K562 (cell line): ENCODE measurements around the gene GINS1. TPM values are rescaled to one million over a fixed set of nuclear protein-coding genes. Genes with fewer than 3 reads are reported as not detected.

Source experiments
- CBX3 ChIP-seq, 2 experiments: IDR thresholded peaks; 1 replicate in 1 of 2; 2 replicates in 1 of 2; pipeline ENCODE4 v1.6.1; 2012; ENCODE audit warnings: inconsistent platforms in 2 of 2, low read length in 2 of 2, borderline replicate concordance in 1 of 2, control low read depth in 1 of 2
- CBX8 ChIP-seq: fragments of 200-600 bp; sonication (generic); IDR thresholded peaks from 2 replicates; pipeline ENCODE4 v1.6.1; 2012; ENCODE audit warnings: borderline replicate concordance, mixed run types, low read depth, mild to moderate bottlenecking, moderate library complexity, mixed read lengths, low read length, control low read depth, inconsistent platforms; ENCODE audit not compliant: poor library complexity, severe bottlenecking; ENCODE audit errors: extremely low read depth
- CREBBP ChIP-seq: IDR thresholded peaks from one replicate; pipeline ENCODE4 v1.6.1; 2012; ENCODE audit warnings: low read depth, mild to moderate bottlenecking, control low read depth, inconsistent platforms, low read length
- DEAF1 ChIP-seq: fragments of 450-650 bp; formaldehyde crosslinking; IDR thresholded peaks from 2 replicates; pipeline ENCODE4 v1.4.0; 2020; ENCODE audit warnings: mild to moderate bottlenecking, moderate library complexity
- E2F6 ChIP-seq, 2 experiments: IDR thresholded peaks; 2 replicates each; pipeline ENCODE4 v1.6.1; 2011; ENCODE audit warnings: borderline replicate concordance in 1 of 2, control low read depth in 1 of 2, low read depth in 1 of 2, low read length in 1 of 2, mild to moderate bottlenecking in 1 of 2, mixed read lengths in 1 of 2, moderate library complexity in 1 of 2; ENCODE audit not compliant: insufficient read depth in 1 of 2, insufficient read length in 1 of 2, poor library complexity in 1 of 2, severe bottlenecking in 1 of 2; ENCODE audit errors: extremely low read depth in 1 of 2
- HDAC1 ChIP-seq, 2 experiments: fragments of 450-650 bp; IDR thresholded peaks; 2 replicates each; pipeline ENCODE4 v1.6.1; 2016 to 2017; ENCODE audit warnings: inconsistent platforms in 1 of 2, mild to moderate bottlenecking in 1 of 2, moderate library complexity in 1 of 2
- IRF1 ChIP-seq: sonication (generic); formaldehyde crosslinking; IDR thresholded peaks from 2 replicates; pipeline ENCODE4 v1.8.0; 2022; ENCODE audit warnings: missing genetic modification reagents, mild to moderate bottlenecking, borderline replicate concordance
- MTA3 ChIP-seq: fragments of 450-650 bp; formaldehyde crosslinking; IDR thresholded peaks from 2 replicates; pipeline ENCODE4 v1.6.1; 2017; ENCODE audit warnings: mild to moderate bottlenecking, borderline replicate concordance
- REST ChIP-seq, 2 experiments: fragments of 450-650 bp; formaldehyde crosslinking in 1 of 2; IDR thresholded peaks; 2 replicates each; pipeline versions ENCODE4 v1.4.0 to v1.6.1; 2014 to 2020; ENCODE audit warnings: mild to moderate bottlenecking in 2 of 2, borderline replicate concordance in 1 of 2, low read depth in 1 of 2
- SMAD4 ChIP-seq: fragments of 250-450 bp; sonication (Bioruptor Pico); conservative IDR thresholded peaks from 2 replicates; pipeline ENCODE4 v1.8.0; 2021; ENCODE audit warnings: inconsistent platforms, mild to moderate bottlenecking, moderate library complexity
- TCF7 ChIP-seq: sonication (generic); IDR thresholded peaks from 2 replicates; pipeline ENCODE4 v1.6.1; 2016; ENCODE audit warnings: antibody characterized with exemption, borderline replicate concordance
- ZC3H8 ChIP-seq: fragments of 450-650 bp; IDR thresholded peaks from 2 replicates; pipeline ENCODE4 v1.6.1; 2017
- ZNF445 ChIP-seq: fragments of 250-450 bp; sonication (Bioruptor Pico); IDR thresholded peaks from 2 replicates; pipeline ENCODE4 v1.4.0; 2020; ENCODE audit warnings: low read depth, mild to moderate bottlenecking, moderate library complexity
- polyA plus RNA-seq, 8 experiments: library from polyadenylated mRNA; depleted of rRNA in 4 of 8; stranded (reverse) in 5 of 8; unstranded in 3 of 8; fragments of >200 nt; fragmentation: Nextera tagmentation in 2 of 8; fragmentation: Illumina TruSeq in 1 of 8; extraction: Ambion mirVana in 2 of 8; extraction: Trizol in 1 of 8; gene quantifications; 2 replicates each; pipeline versions ENCODE4 v1.2.1 to v1.2.3, GENCODE V29; 2011 to 2014; ENCODE audit warnings: inconsistent platforms in 1 of 8, missing spikeins in 1 of 8
- total RNA-seq, 7 experiments: library from RNA; depleted of rRNA in 6 of 7; stranded (reverse); fragments of >200 nt in 6 of 7; fragmentation: Illumina TruSeq in 2 of 7; extraction: Trizol in 2 of 7; gene quantifications; 2 replicates each; pipeline versions ENCODE4 v1.2.1 to v1.2.3, GENCODE V29; 2011 to 2021; ENCODE audit warnings: low replicate concordance in 1 of 7

Gene GINS1
- total and polyA plus RNA-seq, 9 of the 15 experiments (the other 6 are each of a cell fraction or from before 2014, with no cell fraction given), result 13.1 to 31.8 (median 24.1) TPM

- 0 out of 2 replicates have a peak, but pooled peaks have one; percentile 5 for TF ChIP-seq REST (IDR thresholded peaks at IDR 0.05; ENCODE audit: borderline replicate concordance)
- TF ChIP-seq REST (CRISPR knock-in tag; IDR thresholded peaks at IDR 0.05; ENCODE audit: low read depth), result no peak
- no peak for TF ChIP-seq TCF7
- TF ChIP-seq DEAF1 (CRISPR knock-in tag), result no peak
- TF ChIP-seq CBX8, result no peak
- peak; percentile 98 for TF ChIP-seq MTA3
- TF ChIP-seq CBX3 (IDR thresholded peaks at IDR 0.05; ENCODE audit: borderline replicate concordance in 1 of 2, low read length in 2 of 2), result no peak
- no peak for TF ChIP-seq ZNF445 (CRISPR knock-in tag)
- no peak for TF ChIP-seq ZC3H8
- no peak for TF ChIP-seq IRF1
- peak in 1 of 2 experiments; percentile 74; a peak in 2 of 4 replicates for TF ChIP-seq HDAC1 (IDR thresholded peaks at IDR 0.05)
- TF ChIP-seq CREBBP, result no peak
- TF ChIP-seq SMAD4 (CRISPR knock-in tag), result 0 out of 2 replicates have a peak, but pooled peaks have one; percentile 37
- peak; percentile 71 to 89 for TF ChIP-seq E2F6 (IDR thresholded peaks at IDR 0.05; ENCODE audit: borderline replicate concordance in 1 of 2, extremely low read depth in 1 of 2, insufficient read depth in 1 of 2, insufficient read length in 1 of 2, low read depth in 1 of 2, low read length in 1 of 2, poor library complexity in 1 of 2, severe bottlenecking in 1 of 2)
Observed at GRCh38 chr20:25407311-25408169, at the start of gene GINS1 (continued).
